ENCODE results near the gene IL12B.

The IL12B gene

DNA sequence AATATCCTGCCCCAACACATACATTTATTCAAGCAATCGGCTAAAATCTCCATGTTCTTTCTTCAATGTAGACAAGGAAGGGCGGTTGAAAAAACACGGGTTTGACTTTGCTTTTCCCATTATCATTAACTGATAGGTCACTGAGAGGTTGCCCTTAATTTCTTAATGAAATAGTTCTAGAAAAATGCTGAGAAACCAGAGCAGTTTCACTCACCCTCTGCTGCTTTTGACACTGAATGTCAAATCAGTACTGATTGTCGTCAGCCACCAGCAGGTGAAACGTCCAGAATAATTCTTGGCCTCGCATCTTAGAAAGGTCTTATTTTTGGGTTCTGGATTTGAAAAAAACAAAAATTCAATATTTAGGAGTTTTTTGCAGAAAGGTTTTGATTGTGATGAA, 8.1 kb downstream of the IL12B start:
- Histone ChIP-seq H3K27ac (ENCODE audit: low read depth, low read length) (no peak overlapping the region), H3K79me2 (ENCODE audit: control insufficient read depth, low read length) (no peaks in the 10 kb centered on the region), H3K36me3 (ENCODE audit: control insufficient read depth, low read length) (no peaks in the 10 kb centered on the region), H3K4me3 (ENCODE audit: low read length) (no peak overlapping the region), H3K4me2 (ENCODE audit: low read length) (no peak overlapping the region), H3K4me1 (ENCODE audit: control insufficient read depth, low read length) (no peaks in the 10 kb centered on the region), H4K20me1 (ENCODE audit: control insufficient read depth, insufficient read depth, low read depth, low read length) (no peaks in the 10 kb centered on the region), H3F3A (ENCODE audit: control insufficient read depth, insufficient read depth) (no peaks in the 10 kb centered on the region), H3K27me3 (ENCODE audit: control insufficient read depth, low read length) (peaks cover 18% of the 10 kb centered on the region), H3K9me2 (replicated peaks; ENCODE audit: control insufficient read depth, low read length) (no peaks in the 10 kb centered on the region), H3K9me3 (ENCODE audit: control insufficient read depth, insufficient read depth, low read length) (no peaks in the 10 kb centered on the region)
- TF ChIP-seq EZH2phosphoT487 (IDR thresholded peaks at IDR 0.05; ENCODE audit: borderline replicate concordance, low read length), result no peak
- TF ChIP-seq CTCF (IDR thresholded peaks at IDR 0.05; ENCODE audit: low read depth, low read length, poor library complexity, severe bottlenecking), result no peak

DNA sequence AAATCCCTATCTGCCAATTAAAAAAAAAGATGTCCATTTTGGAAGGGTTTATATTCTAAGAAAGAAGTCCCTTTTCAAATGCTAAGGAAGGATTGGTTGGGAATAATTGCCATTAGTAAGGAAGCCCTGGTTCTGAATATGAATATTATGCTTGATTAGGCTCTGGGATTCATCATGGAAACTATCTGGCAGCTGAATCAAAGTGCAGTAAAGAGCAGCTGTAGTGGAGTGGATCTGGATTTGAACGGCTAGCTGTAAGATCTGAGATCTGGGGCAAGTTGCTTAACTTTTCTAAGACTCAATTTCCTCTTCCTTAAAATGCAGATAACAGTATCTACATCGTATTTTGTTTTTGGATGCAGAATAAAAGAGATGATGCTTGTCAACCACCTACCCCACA, 10.5 kb downstream of the IL12B start:
- Histone ChIP-seq H3K27me3 (ENCODE audit: control insufficient read depth, low read length) (peaks cover 16% of the 10 kb centered on the region), H3K27ac (ENCODE audit: low read depth, low read length) (no peak overlapping the region), H3K36me3 (ENCODE audit: control insufficient read depth, low read length) (no peaks in the 10 kb centered on the region), H3K4me1 (ENCODE audit: control insufficient read depth, low read length) (no peaks in the 10 kb centered on the region), H3K9me3 (ENCODE audit: control insufficient read depth, insufficient read depth, low read length) (no peaks in the 10 kb centered on the region), H3K79me2 (ENCODE audit: control insufficient read depth, low read length) (no peaks in the 10 kb centered on the region), H3K9me2 (replicated peaks; ENCODE audit: control insufficient read depth, low read length) (no peaks in the 10 kb centered on the region), H3K4me3 (ENCODE audit: low read length) (no peak overlapping the region), H4K20me1 (ENCODE audit: control insufficient read depth, insufficient read depth, low read depth, low read length) (no peaks in the 10 kb centered on the region), H3F3A (ENCODE audit: control insufficient read depth, insufficient read depth) (no peaks in the 10 kb centered on the region), H3K4me2 (ENCODE audit: low read length) (no peak overlapping the region)
- TF ChIP-seq CTCF (IDR thresholded peaks at IDR 0.05; ENCODE audit: low read depth, low read length, poor library complexity, severe bottlenecking), result no peak
- no peak for TF ChIP-seq EZH2phosphoT487 (IDR thresholded peaks at IDR 0.05; ENCODE audit: borderline replicate concordance, low read length)

DNA sequence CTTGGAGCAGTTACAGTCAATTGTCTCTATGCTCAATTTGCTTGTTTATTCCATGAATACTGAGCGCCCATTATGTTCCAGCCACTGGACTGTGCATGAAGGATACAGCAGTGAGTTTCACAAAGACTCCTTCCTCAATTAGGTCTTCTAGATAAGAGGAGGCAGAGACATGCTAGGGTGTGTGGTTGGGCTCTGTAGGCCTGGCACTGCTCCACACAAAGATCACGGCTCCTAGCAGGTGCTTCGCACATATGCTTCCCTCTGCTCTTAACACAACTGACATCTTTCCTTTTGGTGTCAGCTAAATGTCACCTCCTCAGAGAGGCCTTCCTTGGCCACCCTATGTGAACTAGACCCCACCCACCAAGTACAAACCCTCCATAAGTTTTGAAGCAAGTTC, 10.9 kb downstream of the IL12B start:
- H3F3A ChIP-seq (ENCODE audit: control insufficient read depth, insufficient read depth), result no peaks in the 10 kb centered on the region
- H3K4me1 ChIP-seq (ENCODE audit: control insufficient read depth, low read length), result no peaks in the 10 kb centered on the region
- no peaks in the 10 kb centered on the region for H3K9me3 ChIP-seq (ENCODE audit: control insufficient read depth, insufficient read depth, low read length)
- H4K20me1 ChIP-seq (ENCODE audit: control insufficient read depth, insufficient read depth, low read depth, low read length), result no peaks in the 10 kb centered on the region
- H3K27ac ChIP-seq (ENCODE audit: low read depth, low read length), result no peak overlapping the region
- peaks cover 16% of the 10 kb centered on the region for H3K27me3 ChIP-seq (ENCODE audit: control insufficient read depth, low read length)
- TF ChIP-seq EZH2phosphoT487 (IDR thresholded peaks at IDR 0.05; ENCODE audit: borderline replicate concordance, low read length) (no peak), CTCF (IDR thresholded peaks at IDR 0.05; ENCODE audit: low read depth, low read length, poor library complexity, severe bottlenecking) (no peak)
- H3K36me3 ChIP-seq (ENCODE audit: control insufficient read depth, low read length), result no peaks in the 10 kb centered on the region
- H3K79me2 ChIP-seq (ENCODE audit: control insufficient read depth, low read length), result no peaks in the 10 kb centered on the region
- H3K4me2 ChIP-seq (ENCODE audit: low read length), result no peak overlapping the region
- H3K9me2 ChIP-seq (replicated peaks; ENCODE audit: control insufficient read depth, low read length), result no peaks in the 10 kb centered on the region
- H3K4me3 ChIP-seq (ENCODE audit: low read length), result no peak overlapping the region

GRCh38 chr5:159318448-159318847, 11.8 kb downstream of the IL12B start:
- Histone ChIP-seq H3K9me2 (replicated peaks; ENCODE audit: control insufficient read depth, low read length) (no peaks in the 10 kb centered on the region), H3K4me1 (ENCODE audit: control insufficient read depth, low read length) (no peaks in the 10 kb centered on the region), H3K36me3 (ENCODE audit: control insufficient read depth, low read length) (no peaks in the 10 kb centered on the region), H3F3A (ENCODE audit: control insufficient read depth, insufficient read depth) (no peaks in the 10 kb centered on the region), H3K27ac (ENCODE audit: low read depth, low read length) (no peak overlapping the region), H3K79me2 (ENCODE audit: control insufficient read depth, low read length) (no peaks in the 10 kb centered on the region), H3K4me3 (ENCODE audit: low read length) (no peak overlapping the region), H4K20me1 (ENCODE audit: control insufficient read depth, insufficient read depth, low read depth, low read length) (no peaks in the 10 kb centered on the region), H3K4me2 (ENCODE audit: low read length) (no peak overlapping the region), H3K9me3 (ENCODE audit: control insufficient read depth, insufficient read depth, low read length) (no peaks in the 10 kb centered on the region), H3K27me3 (ENCODE audit: control insufficient read depth, low read length) (peaks cover 16% of the 10 kb centered on the region)
- no peak for TF ChIP-seq EZH2phosphoT487 (IDR thresholded peaks at IDR 0.05; ENCODE audit: borderline replicate concordance, low read length)
- TF ChIP-seq CTCF (IDR thresholded peaks at IDR 0.05; ENCODE audit: low read depth, low read length, poor library complexity, severe bottlenecking), result no peak

Data from DOHH2 (cell line).